Epithelial cell of esophagus (primary cell): ENCODE data around the gene RGS6.

ENCODE experiments used
- DNase-seq: peaks from one replicate; pipeline ENCODE4 v3.0.0; 2010; ENCODE audit warnings: low read depth
- H3K4me3 ChIP-seq: 2 replicates; pipeline ENCODE4 v1.5.1; 2011; ENCODE audit warnings: mild to moderate bottlenecking, low read length, control low read depth
- CTCF ChIP-seq: IDR thresholded peaks from 2 replicates; pipeline ENCODE4 v1.5.1; 2011; ENCODE audit warnings: low read depth, mild to moderate bottlenecking, low read length, control low read depth, inconsistent platforms; ENCODE audit not compliant: insufficient read depth; ENCODE audit errors: missing control alignments

Gene RGS6

GRCh38 chr14:72615451-72616121 lies 683.4 kb downstream of the RGS6 start:
- TF ChIP-seq CTCF = no peak
- DNase-seq = peak; percentile 89
- H3K4me3 ChIP-seq = no peak overlapping the region
